ENCODE results near the gene FAM9B. TPM values are rescaled to one million over a fixed set of nuclear protein-coding genes. Genes with fewer than 3 reads are reported as not detected.
"Not testable (repeated sequence)": the region's sequence is repeated elsewhere in the genome, so short reads cannot be mapped to it uniquely, and the experiment has no call there.

The FAM9B gene
- total RNA-seq (ENCODE audit: insufficient read depth, low replicate concordance), result 1.2 TPM

DNA sequence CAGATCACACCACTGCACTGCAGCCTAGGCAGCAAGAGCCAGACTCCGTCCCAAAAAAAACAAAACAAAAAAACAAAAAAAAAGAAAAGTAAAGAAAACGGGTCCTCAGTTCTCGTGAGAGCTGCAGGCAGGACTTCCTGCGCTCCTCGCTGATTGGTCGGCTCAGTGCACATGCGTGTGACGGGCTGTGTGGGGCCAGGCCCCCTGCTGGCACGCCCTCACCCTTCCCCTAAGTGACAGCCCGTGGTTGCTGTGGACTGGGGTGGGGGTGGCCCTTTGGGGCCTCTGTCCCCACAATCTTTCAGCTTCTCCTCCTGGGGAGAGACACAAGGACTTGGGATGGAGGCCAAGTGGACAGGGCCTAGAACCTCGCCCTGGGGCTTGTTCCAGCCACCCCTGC is at the start of gene FAM9B:
Gene FAM9B (minus strand): TSS at position 139 of the 400 bp plus-strand sequence. CDS start 1,141 bp downstream, outside the sequence.
- no peak for DNase-seq (ENCODE audit: low spot score)

- DNase-seq (ENCODE audit: low spot score), result no peak
These were observed 47.3 kb upstream of the FAM9B start for GRCh38 chrX:9081271-9081670.

GRCh38 chrX:9074326-9074725 is 40.4 kb upstream of the FAM9B start:
- no peak for DNase-seq (ENCODE audit: low spot score)

DNA sequence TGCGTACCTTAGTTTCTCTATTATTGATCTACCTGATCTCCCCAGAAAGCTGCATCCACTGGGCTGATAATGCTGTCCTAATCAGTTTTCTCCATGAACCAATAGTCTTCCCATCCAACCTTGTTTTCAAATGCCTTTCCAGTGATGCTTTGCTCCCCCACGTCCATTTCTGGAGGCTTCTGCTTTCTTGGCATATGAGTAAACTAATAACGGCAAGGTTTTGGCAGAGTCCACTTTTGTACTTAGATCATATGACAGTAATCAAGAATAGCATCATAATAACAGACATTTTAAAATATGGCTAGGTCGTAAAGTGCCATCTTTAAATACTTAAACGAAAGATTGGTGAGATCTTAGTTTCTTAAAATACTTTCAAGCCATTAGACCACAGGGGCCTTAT is 38.4 kb upstream of the FAM9B start:
- no peak for DNase-seq (ENCODE audit: low spot score)

- no peak for DNase-seq (ENCODE audit: low spot score)
These were observed 37.2 kb upstream of the FAM9B start for GRCh38 chrX:9071031-9071650.

GRCh38 chrX:9069573-9069972 is 35.6 kb upstream of the FAM9B start:
- DNase-seq (ENCODE audit: low spot score), result no peak

- DNase-seq (ENCODE audit: low spot score), result no peak
These were observed 30.8 kb upstream of the FAM9B start for GRCh38 chrX:9064694-9065093.

- DNase-seq (ENCODE audit: low spot score), result no peak
These were observed 28.7 kb upstream of the FAM9B start for GRCh38 chrX:9062641-9063040.

- DNase-seq (ENCODE audit: low spot score), result no peak
These were observed 21.4 kb upstream of the FAM9B start for GRCh38 chrX:9055354-9055753.

GRCh38 chrX:9052081-9052480 is 18.2 kb upstream of the FAM9B start:
- no peak for DNase-seq (ENCODE audit: low spot score)

DNA sequence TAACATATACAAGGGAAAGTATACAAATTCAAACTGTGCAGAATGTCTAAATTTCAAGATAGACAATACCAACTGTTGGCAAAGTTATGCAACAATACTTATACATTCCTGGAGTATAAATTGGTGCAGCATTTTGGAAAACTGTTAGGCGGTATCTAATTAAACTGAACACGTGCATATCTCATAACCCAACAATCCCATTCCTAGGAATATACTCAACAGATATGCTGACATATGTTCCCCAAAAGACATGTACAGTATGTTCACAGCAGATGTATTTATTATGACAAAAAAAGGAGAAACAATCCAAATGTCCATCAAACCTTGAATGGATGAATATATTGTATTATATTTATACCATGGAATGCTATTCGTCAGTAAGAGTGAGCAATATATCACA is 16.4 kb upstream of the FAM9B start:
- no peak for DNase-seq (ENCODE audit: low spot score)

GRCh38 chrX:9048801-9049200 is 14.9 kb upstream of the FAM9B start:
- no peak for DNase-seq (ENCODE audit: low spot score)

- DNase-seq (ENCODE audit: low spot score), result no peak
These were observed 4.3 kb upstream of the FAM9B start for GRCh38 chrX:9038244-9038643.

- DNase-seq (ENCODE audit: low spot score), result no peak
These were observed 3.4 kb upstream of the FAM9B start for GRCh38 chrX:9037296-9037695.

GRCh38 chrX:9033586-9033985 is 341 bp downstream of the FAM9B start:
- DNase-seq (ENCODE audit: low spot score), result no peak

DNA sequence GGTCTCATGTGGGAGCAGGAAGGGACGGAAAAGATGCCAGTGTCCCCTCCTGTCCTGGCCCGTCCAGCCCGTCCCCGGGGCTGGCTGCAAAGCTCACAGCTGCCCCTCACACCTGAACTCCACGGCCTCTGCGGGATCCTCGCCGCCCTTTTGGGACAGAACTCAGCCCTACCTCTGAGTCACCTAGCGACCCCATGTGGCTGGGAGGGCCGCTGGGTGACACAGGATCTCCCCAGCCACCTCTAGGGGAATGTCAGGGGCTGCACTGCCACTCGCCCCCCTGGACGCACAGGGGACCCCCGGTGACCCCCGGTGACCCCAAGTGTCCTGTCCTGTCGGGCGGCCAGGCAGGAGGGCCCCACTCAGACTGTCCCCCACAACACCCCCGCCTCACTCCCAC is 748 bp downstream of the FAM9B start:
- DNase-seq (ENCODE audit: low spot score), result no peak

DNA sequence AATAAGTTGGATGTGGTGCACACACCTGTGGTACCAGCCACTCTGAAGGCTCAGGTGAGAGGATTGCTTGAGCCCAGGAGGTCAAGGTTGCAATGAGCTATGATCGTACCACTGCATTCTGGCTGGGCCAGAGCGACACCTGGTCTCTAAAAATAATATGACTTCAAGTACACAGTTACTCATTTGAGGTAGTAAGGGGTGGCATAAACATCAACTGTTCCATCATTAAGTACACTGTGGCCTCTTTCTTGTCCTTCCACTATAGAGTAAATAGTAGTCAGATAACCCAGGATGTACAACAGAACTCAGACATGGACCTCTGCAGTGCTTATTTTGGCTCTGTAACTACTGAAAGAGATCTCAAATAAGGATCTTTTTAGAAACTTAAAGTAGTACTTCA is 10.6 kb downstream of the FAM9B start:
- no peak for DNase-seq (ENCODE audit: low spot score)

DNA sequence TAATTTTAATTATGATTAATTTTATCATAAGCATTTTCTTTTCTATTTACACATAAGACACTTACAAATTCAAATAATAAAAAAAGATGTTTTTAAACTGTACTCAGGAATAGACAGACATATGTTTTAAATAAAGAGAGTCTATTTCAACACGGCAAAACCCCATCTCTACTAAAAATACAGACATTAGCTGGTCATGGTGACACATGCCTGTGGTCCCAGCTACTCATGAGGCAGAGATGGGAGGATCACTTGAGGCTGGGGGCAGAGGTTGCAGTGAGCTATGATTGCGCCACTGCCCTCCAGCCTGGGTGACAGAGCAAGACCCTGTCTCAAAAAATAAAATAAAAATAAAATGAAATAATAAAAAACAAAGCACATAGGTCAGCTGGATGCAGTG is 14.8 kb downstream of the FAM9B start:
- no peak for DNase-seq (ENCODE audit: low spot score)

DNA sequence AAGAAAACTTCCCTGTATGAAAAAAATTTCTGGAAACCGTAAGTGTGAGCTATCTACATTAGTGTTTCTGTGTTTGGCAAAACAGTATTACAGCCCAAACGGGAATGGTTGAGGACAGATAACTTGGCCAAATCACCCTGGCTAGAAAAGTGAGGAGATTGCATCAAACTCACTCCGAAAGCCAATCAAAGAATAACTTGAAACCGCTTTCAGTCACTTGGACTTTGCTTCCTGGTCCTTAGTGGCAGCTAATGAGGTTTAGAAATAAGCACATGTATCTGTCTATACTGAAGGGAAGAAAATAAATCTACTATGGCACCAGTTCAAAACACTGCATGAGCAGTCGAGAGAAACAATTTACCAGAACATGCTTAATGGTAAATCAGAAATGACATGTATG is 15.6 kb downstream of the FAM9B start:
- not testable (repeated sequence) for DNase-seq (ENCODE audit: low spot score)

- DNase-seq (ENCODE audit: low spot score), result no peak
These were observed 30.9 kb downstream of the FAM9B start for GRCh38 chrX:9003041-9003440.

DNA sequence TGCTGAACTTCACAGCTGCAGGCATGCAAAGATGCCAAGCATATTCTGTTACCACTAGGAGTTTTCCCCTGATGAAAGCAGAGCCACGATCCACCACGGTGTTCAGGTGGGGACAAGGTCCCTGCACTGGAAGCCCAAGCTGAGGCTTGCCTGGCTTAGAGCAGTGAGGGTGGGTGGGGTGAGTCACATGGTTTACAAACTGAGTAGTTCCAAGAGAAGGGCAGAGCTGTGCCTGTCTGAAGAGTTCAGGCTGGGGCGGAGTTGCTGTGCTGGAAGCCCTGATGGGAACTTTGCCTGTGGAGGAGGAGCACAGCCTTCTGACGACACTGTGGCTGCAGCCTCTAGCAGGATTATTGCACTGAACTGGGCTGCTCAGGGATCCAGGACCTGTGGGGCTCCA is 45.5 kb downstream of the FAM9B start:
- DNase-seq (ENCODE audit: low spot score), result peak; percentile 87

DNA sequence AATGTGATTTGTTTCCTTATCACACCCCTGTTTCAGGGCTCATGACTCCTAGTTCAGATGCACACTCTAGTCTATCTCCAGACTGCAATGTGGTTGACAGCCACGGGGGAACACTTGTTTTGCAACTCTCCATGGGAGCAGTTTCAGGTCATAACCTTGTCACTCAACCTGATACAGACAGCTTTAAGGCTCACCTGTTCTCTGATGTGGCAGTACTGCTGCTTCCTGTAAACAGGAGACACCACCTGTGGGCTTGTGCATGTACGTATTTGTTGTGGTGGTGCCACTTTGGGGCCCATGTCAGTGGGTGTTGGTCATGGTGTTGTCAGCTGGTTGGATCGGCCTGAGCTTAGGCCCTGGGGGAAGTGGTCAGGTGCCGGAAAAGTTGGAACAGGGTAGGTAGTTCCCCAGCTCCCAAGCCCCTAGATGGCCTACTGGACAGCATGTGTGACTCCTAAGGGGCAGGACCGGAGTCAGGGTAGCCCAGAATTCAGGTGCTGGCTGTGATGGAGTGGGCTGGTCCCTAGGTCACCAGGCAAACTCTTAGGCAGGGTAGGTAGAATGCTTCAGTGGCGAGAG is 46.2 kb downstream of the FAM9B start:
- no peak for DNase-seq (ENCODE audit: low spot score)

GRCh38 chrX:8984231-8984630 is 49.7 kb downstream of the FAM9B start:
- no peak for DNase-seq (ENCODE audit: low spot score)

GRCh38 chrX:8981723-8982122 is 52.2 kb downstream of the FAM9B start:
- peak; percentile 36 for DNase-seq (ENCODE audit: low spot score)

Measured in umbilical cord (tissue), 2 donors.